Measurements from ENCODE around the gene ZRANB2. TPM values are rescaled to one million over a fixed set of nuclear protein-coding genes. Genes with fewer than 3 reads are reported as not detected.

ZRANB2 gene
- polyA plus RNA-seq, 1 donor from 2014 or later = 181 TPM

- H3F3A ChIP-seq (ENCODE audit: insufficient read depth, low read length, poor library complexity, severe bottlenecking) = no peaks in the 10 kb centered on the region
- peaks cover 7% of the 10 kb centered on the region for H3K79me2 ChIP-seq (replicated peaks; ENCODE audit: insufficient read depth, low read length)
- H3K9me3 ChIP-seq (ENCODE audit: low read length) = no peaks in the 10 kb centered on the region
- no peaks in the 10 kb centered on the region for H3K27me3 ChIP-seq (ENCODE audit: insufficient read depth, low read depth, low read length)
- no peak overlapping the region for H3K27ac ChIP-seq (ENCODE audit: low read length)
- H3K9me2 ChIP-seq (ENCODE audit: insufficient read depth, low read length) = no peaks in the 10 kb centered on the region
- H3K36me3 ChIP-seq (ENCODE audit: insufficient read depth, low read length) = peaks cover 22% of the 10 kb centered on the region
- H3K9ac ChIP-seq (ENCODE audit: low read length) = no peak overlapping the region
- no peaks in the 10 kb centered on the region for H4K20me1 ChIP-seq (ENCODE audit: insufficient read depth)
- H2AFZ ChIP-seq (ENCODE audit: low read depth, low read length) = no peak overlapping the region
- no peak overlapping the region for H3K4me3 ChIP-seq (ENCODE audit: low read length)
- H3K4me2 ChIP-seq (ENCODE audit: low read length) = no peak overlapping the region
- TF ChIP-seq SMC3 (conservative IDR thresholded peaks at IDR 0.05; ENCODE audit: poor library complexity) (no peak), MXI1 (conservative IDR thresholded peaks at IDR 0.05; ENCODE audit: poor library complexity, severe bottlenecking) (no peak)
These were observed 9.1 kb downstream of the ZRANB2 start for GRCh38 chr1:71071720-71072119.

GRCh38 chr1:71068325-71069240 is 12.3 kb downstream of the ZRANB2 start:
- no peaks in the 10 kb centered on the region for H3F3A ChIP-seq (ENCODE audit: insufficient read depth, low read length, poor library complexity, severe bottlenecking)
- no peaks in the 10 kb centered on the region for H3K27me3 ChIP-seq (ENCODE audit: insufficient read depth, low read depth, low read length)
- H2AFZ ChIP-seq (ENCODE audit: low read depth, low read length) = no peak overlapping the region
- no peak overlapping the region for H3K27ac ChIP-seq (ENCODE audit: low read length)
- no peaks in the 10 kb centered on the region for H3K9me3 ChIP-seq (ENCODE audit: low read length)
- H4K20me1 ChIP-seq (ENCODE audit: insufficient read depth) = no peaks in the 10 kb centered on the region
- no peak overlapping the region for H3K4me2 ChIP-seq (ENCODE audit: low read length)
- H3K36me3 ChIP-seq (ENCODE audit: insufficient read depth, low read length) = peaks cover 22% of the 10 kb centered on the region
- H3K9ac ChIP-seq (ENCODE audit: low read length) = no peak overlapping the region
- H3K4me3 ChIP-seq (ENCODE audit: low read length) = no peak overlapping the region
- no peaks in the 10 kb centered on the region for H3K9me2 ChIP-seq (ENCODE audit: insufficient read depth, low read length)
- TF ChIP-seq EP300 (conservative IDR thresholded peaks at IDR 0.05; ENCODE audit: poor library complexity, severe bottlenecking) = no peak
- TF ChIP-seq MXI1 (conservative IDR thresholded peaks at IDR 0.05; ENCODE audit: poor library complexity, severe bottlenecking) = no peak
- TF ChIP-seq RAD21 (conservative IDR thresholded peaks at IDR 0.05) = no peak
- TF ChIP-seq POLR2AphosphoS5 (IDR thresholded peaks at IDR 0.05) = no peak
- no peaks in the 10 kb centered on the region for H3K79me2 ChIP-seq (replicated peaks; ENCODE audit: insufficient read depth, low read length)

- no peak overlapping the region for H3K4me3 ChIP-seq (ENCODE audit: low read length)
- TF ChIP-seq SMC3 (conservative IDR thresholded peaks at IDR 0.05; ENCODE audit: poor library complexity) (no peak), CTCF (IDR thresholded peaks at IDR 0.05; ENCODE audit: poor library complexity, severe bottlenecking) (no peak), RAD21 (conservative IDR thresholded peaks at IDR 0.05) (no peak), MXI1 (conservative IDR thresholded peaks at IDR 0.05; ENCODE audit: poor library complexity, severe bottlenecking) (no peak), TAF1 (IDR thresholded peaks at IDR 0.05; ENCODE audit: low read depth) (no peak), POLR2AphosphoS5 (IDR thresholded peaks at IDR 0.05) (no peak), REST (IDR thresholded peaks at IDR 0.05; ENCODE audit: borderline replicate concordance) (no peak), EZH2 (IDR thresholded peaks at IDR 0.05; ENCODE audit: borderline replicate concordance, insufficient read depth, low read length, poor library complexity, severe bottlenecking) (no peak), EP300 (conservative IDR thresholded peaks at IDR 0.05; ENCODE audit: poor library complexity, severe bottlenecking) (no peak)
- H3K9me3 ChIP-seq (ENCODE audit: low read length) = no peaks in the 10 kb centered on the region
- no peak overlapping the region for H3K9ac ChIP-seq (ENCODE audit: low read length)
- no peak overlapping the region for H3K4me2 ChIP-seq (ENCODE audit: low read length)
- no peaks in the 10 kb centered on the region for H3K36me3 ChIP-seq (ENCODE audit: insufficient read depth, low read length)
- no peaks in the 10 kb centered on the region for H3K79me2 ChIP-seq (replicated peaks; ENCODE audit: insufficient read depth, low read length)
- H4K20me1 ChIP-seq (ENCODE audit: insufficient read depth) = no peaks in the 10 kb centered on the region
- no peaks in the 10 kb centered on the region for H3K9me2 ChIP-seq (ENCODE audit: insufficient read depth, low read length)
- no peak overlapping the region for H2AFZ ChIP-seq (ENCODE audit: low read depth, low read length)
- H3K27me3 ChIP-seq (ENCODE audit: insufficient read depth, low read depth, low read length) = no peaks in the 10 kb centered on the region
- no peak overlapping the region for H3K27ac ChIP-seq (ENCODE audit: low read length)
- H3F3A ChIP-seq (ENCODE audit: insufficient read depth, low read length, poor library complexity, severe bottlenecking) = no peaks in the 10 kb centered on the region
These were observed 26.0 kb downstream of the ZRANB2 start for GRCh38 chr1:71054791-71055190.

Data from neural cell (in vitro differentiated cells).